Upper lobe of left lung (tissue), 6 donors: Measurements from ENCODE around the gene TLE4. TPM values are rescaled to one million over a fixed set of nuclear protein-coding genes. Genes with fewer than 3 reads are reported as not detected.

Experiments used
- ATAC-seq, 2 donors: fragments of 200-7000 bp; cut with Tn5 transposase; one replicate each; pipeline ENCODE4 v1.9.1; 2022; ENCODE audit warnings: mild to moderate bottlenecking in 2 of 2, moderate library complexity in 2 of 2; ENCODE audit not compliant: low FRiP score in 2 of 2
- DNase-seq, 2 donors: peaks; one replicate each; pipeline ENCODE4 v3.0.0-alpha.2; 2019 to 2020
- H3K27ac ChIP-seq, 4 donors: fragments of 200-600 bp; sonication (generic); one replicate each; pipeline ENCODE4 v1.5.1; 2016 to 2019
- H3K27me3 ChIP-seq, 4 donors: fragments of 200-600 bp; sonication (generic); one replicate each; pipeline ENCODE4 v1.5.1; 2017 to 2019
- H3K36me3 ChIP-seq, 4 donors: fragments of 200-600 bp; sonication (generic); one replicate each; pipeline ENCODE4 v1.5.1; 2016 to 2019
- H3K4me1 ChIP-seq, 4 donors: fragments of 200-600 bp; sonication (generic); one replicate each; pipeline ENCODE4 v1.5.1; 2018 to 2019
- H3K4me3 ChIP-seq, 4 donors: fragments of 200-600 bp; sonication (generic); one replicate each; pipeline ENCODE4 v1.5.1; 2017 to 2019; ENCODE audit warnings: mild to moderate bottlenecking in 2 of 4, moderate library complexity in 1 of 4
- H3K9me3 ChIP-seq, 4 donors: fragments of 200-600 bp; sonication (generic); one replicate each; pipeline ENCODE4 v1.5.1; 2018 to 2019
- CTCF ChIP-seq, 6 experiments: fragments of 450-650 bp in 4 of 6; fragments of 200-600 bp in 2 of 6; sonication (generic) in 2 of 6; IDR thresholded peaks; one replicate each; pipeline ENCODE4 v1.5.1; 2016 to 2019; ENCODE audit warnings: antibody characterized with exemption in 6 of 6
- EP300 ChIP-seq, 4 donors: sonication (generic); formaldehyde crosslinking; IDR thresholded peaks; one replicate each; pipeline ENCODE4 v1.5.1; 2017; ENCODE audit warnings: antibody characterized with exemption in 4 of 4, control low read depth in 2 of 4
- POLR2A ChIP-seq, 4 donors: fragments of 450-650 bp; IDR thresholded peaks; one replicate each; pipeline ENCODE4 v1.5.1; 2016 to 2017; ENCODE audit warnings: antibody characterized with exemption in 4 of 4, mild to moderate bottlenecking in 2 of 4
- POLR2AphosphoS5 ChIP-seq, 2 donors: sonication (generic); formaldehyde crosslinking; IDR thresholded peaks; one replicate each; pipeline ENCODE4 v1.5.1; 2017; ENCODE audit warnings: antibody characterized with exemption in 2 of 2
- WGBS, 2 donors: methylation state at CpG; one replicate each; pipeline ENCODE4 v1.1.5; 2017 to 2018; 5-methylcytosine and 5-hydroxymethylcytosine counted together
- total RNA-seq, 6 donors: library from RNA; depleted of rRNA in 4 of 6; stranded (reverse); fragments of >200 nt in 4 of 6; gene quantifications; one replicate each; pipeline versions ENCODE4 v1.1.0 to v1.2.1, GENCODE V29; 2016 to 2021
- donor health status: DM: no; HTN: no; CAD: no; lungs with moderate emphysema.
- donor health status: DM: no; HTN: yes; CAD: no; lungs with severe emphysema.

TLE4 gene
- total RNA-seq, 6 donors from 2014 or later: 37.7 to 152 (median 46.7) TPM

- ATAC-seq: no peak
- Histone ChIP-seq H3K4me3 (no peak overlapping the region), H3K9me3 (peaks cover 0 to 10% (median 7%) of the 10 kb centered on the region in 4 donors), H3K36me3 (no peaks in the 10 kb centered on the region), H3K27me3 (no peaks in the 10 kb centered on the region), H3K4me1 (no peaks in the 10 kb centered on the region), H3K27ac (no peak overlapping the region)
- TF ChIP-seq CTCF (IDR thresholded peaks at IDR 0.05) (no peak), POLR2AphosphoS5 (IDR thresholded peaks at IDR 0.05) (no peak), EP300 (IDR thresholded peaks at IDR 0.05) (no peak), POLR2A (IDR thresholded peaks at IDR 0.05) (no peak)
- 85 to 87% methylated on average over 2 of the region's 2 CpGs for WGBS, 2 donors
- DNase-seq: no peak
These were observed 184.6 kb downstream of the TLE4 start for GRCh38 chr9:79756414-79756813.

DNA sequence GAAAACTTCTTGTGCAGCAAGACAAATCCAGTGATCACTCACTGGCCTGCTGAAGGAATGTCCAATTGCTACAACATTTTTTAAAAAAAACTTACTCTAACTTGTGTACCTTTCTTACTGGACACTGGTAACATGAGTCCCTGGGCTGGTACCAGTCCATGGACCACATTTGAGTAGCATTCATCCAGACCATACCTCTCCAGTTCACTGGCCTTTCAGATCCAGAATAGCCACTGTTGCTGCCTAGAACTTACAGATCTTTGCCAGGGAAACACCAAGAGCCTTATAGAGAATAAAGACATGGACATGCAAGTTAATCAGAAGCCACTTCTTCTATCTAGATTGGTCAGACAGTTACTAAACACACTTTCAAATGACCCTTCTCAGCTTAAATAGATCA is 185.3 kb downstream of the TLE4 start:
- no peak for DNase-seq
- ATAC-seq: no peak
- no peak overlapping the region for H3K4me3 ChIP-seq
- H3K4me1 ChIP-seq: no peaks in the 10 kb centered on the region
- H3K27ac ChIP-seq: no peak overlapping the region
- no peak for TF ChIP-seq CTCF (IDR thresholded peaks at IDR 0.05)
- no peak for TF ChIP-seq POLR2A (IDR thresholded peaks at IDR 0.05)
- no peak for TF ChIP-seq EP300 (IDR thresholded peaks at IDR 0.05)
- no peak for TF ChIP-seq POLR2AphosphoS5 (IDR thresholded peaks at IDR 0.05)
- peaks cover 0 to 3% (median 1%) of the 10 kb centered on the region in 4 donors for H3K9me3 ChIP-seq
- no peaks in the 10 kb centered on the region for H3K36me3 ChIP-seq
- no peaks in the 10 kb centered on the region for H3K27me3 ChIP-seq

GRCh38 chr9:79757881-79758669 is 186.3 kb downstream of the TLE4 start:
- WGBS, 2 donors: 54 to 63% methylated on average over 2 of the region's 2 CpGs

GRCh38 chr9:79759460-79759859 is 187.7 kb downstream of the TLE4 start:
- Histone ChIP-seq H3K4me1 (no peaks in the 10 kb centered on the region), H3K9me3 (no peaks in the 10 kb centered on the region), H3K36me3 (no peaks in the 10 kb centered on the region), H3K27me3 (no peaks in the 10 kb centered on the region), H3K4me3 (no peak overlapping the region), H3K27ac (no peak overlapping the region)
- no peak for TF ChIP-seq EP300 (IDR thresholded peaks at IDR 0.05)
- no peak for TF ChIP-seq CTCF (IDR thresholded peaks at IDR 0.05)
- ATAC-seq (no peak), DNase-seq (no peak)
- WGBS, 2 donors: 96 to 100% methylated on average over 1 of the region's 1 CpG

More at GRCh38 chr9:79757881-79758669, 186.3 kb downstream of the TLE4 start:
- Histone ChIP-seq H3K27ac (no peak overlapping the region), H3K27me3 (no peaks in the 10 kb centered on the region), H3K4me1 (no peaks in the 10 kb centered on the region), H3K9me3 (no peaks in the 10 kb centered on the region), H3K36me3 (no peaks in the 10 kb centered on the region), H3K4me3 (no peak overlapping the region)
- DNase-seq (no peak), ATAC-seq (no peak)
- no peak for TF ChIP-seq POLR2A (IDR thresholded peaks at IDR 0.05)
- TF ChIP-seq CTCF (IDR thresholded peaks at IDR 0.05): peak in 4 of 6 experiments; percentile 13 to 30 (median 24)

DNA sequence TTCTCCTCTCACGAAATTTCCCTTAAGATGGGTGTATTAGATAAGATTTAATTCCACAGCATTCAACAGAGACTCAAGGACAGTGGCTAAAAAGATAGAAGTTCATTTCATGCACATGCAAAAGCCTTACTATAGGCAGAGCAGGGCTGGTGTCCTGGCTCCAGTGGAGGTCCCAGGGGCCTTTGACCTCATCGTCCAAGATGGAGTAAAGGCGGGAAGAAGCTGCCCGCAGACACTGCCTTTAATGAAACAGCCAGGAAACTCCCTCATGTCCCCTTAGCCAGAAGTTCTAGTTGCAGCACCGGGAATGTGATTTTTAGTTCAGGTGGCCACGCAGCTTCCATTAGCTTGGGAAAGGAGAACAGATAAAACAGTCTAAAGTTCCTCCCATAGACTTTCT is 190.3 kb downstream of the TLE4 start:
- H3K27me3 ChIP-seq: no peaks in the 10 kb centered on the region
- WGBS, 2 donors: 98% methylated on average over 6 of the region's 6 CpGs
- ATAC-seq (no peak), DNase-seq (no peak)
- no peak for TF ChIP-seq POLR2A (IDR thresholded peaks at IDR 0.05)
- no peak for TF ChIP-seq CTCF (IDR thresholded peaks at IDR 0.05)
- no peak for TF ChIP-seq EP300 (IDR thresholded peaks at IDR 0.05)
- TF ChIP-seq POLR2AphosphoS5 (IDR thresholded peaks at IDR 0.05): no peak
- no peak overlapping the region for H3K4me3 ChIP-seq
- H3K27ac ChIP-seq: no peak overlapping the region
- H3K36me3 ChIP-seq: no peaks in the 10 kb centered on the region
- H3K4me1 ChIP-seq: no peaks in the 10 kb centered on the region
- no peaks in the 10 kb centered on the region for H3K9me3 ChIP-seq
